ENCODE results near the gene NMD3.
"Not testable (repeated sequence)": the region's sequence is repeated elsewhere in the genome, so short reads cannot be mapped to it uniquely, and the experiment has no call there.

Gene NMD3

GRCh38 chr3:161220850-161221753 is at the start of gene NMD3:
Gene NMD3, plus strand, starts transcription at chr3:161221311. Its CDS starts 703 bp downstream, at chr3:161222014.
- peak within 1 kb of the TSS; percentile 69 for H3K27ac ChIP-seq
- TF ChIP-seq CTCF (IDR thresholded peaks at IDR 0.05) (no peak), ZFX (IDR thresholded peaks at IDR 0.05; ENCODE audit: borderline replicate concordance) (no peak)

GRCh38 chr3:161171639-161172552 is 49.2 kb upstream of the NMD3 start:
- no peak overlapping the region for H3K27ac ChIP-seq
- TF ChIP-seq CTCF (IDR thresholded peaks at IDR 0.05) = peak; percentile 15; the same call in 1 of the 2 replicates
- no peak for TF ChIP-seq ZFX (IDR thresholded peaks at IDR 0.05; ENCODE audit: borderline replicate concordance)

- H3K27ac ChIP-seq = no peak overlapping the region
- TF ChIP-seq CTCF (IDR thresholded peaks at IDR 0.05) (no peak), ZFX (IDR thresholded peaks at IDR 0.05; ENCODE audit: borderline replicate concordance) (no peak)
Observed at GRCh38 chr3:161175506-161175905, 45.6 kb upstream of the NMD3 start.

GRCh38 chr3:161177991-161178390 is 43.1 kb upstream of the NMD3 start:
- no peak for TF ChIP-seq ZFX (IDR thresholded peaks at IDR 0.05; ENCODE audit: borderline replicate concordance)
- TF ChIP-seq CTCF (IDR thresholded peaks at IDR 0.05) = no peak

GRCh38 chr3:161181371-161181770 is 39.7 kb upstream of the NMD3 start:
- H3K27ac ChIP-seq = not testable (repeated sequence)

More at GRCh38 chr3:161177991-161178390, 43.1 kb upstream of the NMD3 start:
- no peak overlapping the region for H3K27ac ChIP-seq

- no peak overlapping the region for H3K27ac ChIP-seq
- TF ChIP-seq CTCF (IDR thresholded peaks at IDR 0.05) = no peak
- TF ChIP-seq ZFX (IDR thresholded peaks at IDR 0.05; ENCODE audit: borderline replicate concordance) = no peak
Observed at GRCh38 chr3:161187046-161187445, 34.1 kb upstream of the NMD3 start.

Data from 22Rv1 (cell line).